MM.1S (cell line): ENCODE data around the gene UBE2E2.

ENCODE experiments used
- DNase-seq: peaks from one replicate; pipeline ENCODE4 v3.0.0-alpha.2; 2015
- H2AFZ ChIP-seq: fragments of 300-600 bp; sonication (generic); 2 replicates; pipeline ENCODE4 v1.6.0; 2016; ENCODE audit warnings: antibody characterized with exemption, low read length
- H3F3A ChIP-seq: fragments of 300-600 bp; sonication (generic); 2 replicates; pipeline ENCODE4 v1.6.1; 2016; ENCODE audit warnings: mild to moderate bottlenecking, antibody characterized with exemption, low read length, moderate library complexity, mixed read lengths; ENCODE audit not compliant: insufficient read depth
- H3K27ac ChIP-seq: fragments of 300-600 bp; sonication (generic); 2 replicates; pipeline ENCODE4 v1.5.1; 2016; ENCODE audit warnings: mild to moderate bottlenecking, low read length
- H3K27me3 ChIP-seq: fragments of 300-600 bp; sonication (generic); replicated peaks from 2 replicates; pipeline ENCODE4 v1.6.0; 2016; ENCODE audit warnings: low read length; ENCODE audit not compliant: insufficient read depth
- H3K36me3 ChIP-seq: fragments of 300-600 bp; sonication (generic); replicated peaks from 2 replicates; pipeline ENCODE4 v1.6.1; 2016; ENCODE audit warnings: mild to moderate bottlenecking, low read length, mixed read lengths; ENCODE audit not compliant: insufficient read depth
- H3K4me1 ChIP-seq: fragments of 300-600 bp; sonication (generic); 2 replicates; pipeline ENCODE4 v1.6.1; 2016; ENCODE audit warnings: low read length, mixed read lengths
- H3K4me2 ChIP-seq: fragments of 300-600 bp; sonication (generic); 2 replicates; pipeline ENCODE4 v1.6.0; 2016; ENCODE audit warnings: low read depth, low read length
- H3K4me3 ChIP-seq: fragments of 300-600 bp; sonication (generic); 2 replicates; pipeline ENCODE4 v1.5.1; 2016; ENCODE audit warnings: low read length, mixed read lengths
- H3K79me2 ChIP-seq: fragments of 300-600 bp; sonication (generic); 2 replicates; pipeline ENCODE4 v1.6.1; 2016; ENCODE audit warnings: mixed run types, low read length, mixed read lengths
- H3K9ac ChIP-seq: fragments of 300-600 bp; sonication (generic); 2 replicates; pipeline ENCODE4 v1.6.1; 2016; ENCODE audit warnings: low read length, mixed read lengths
- H3K9me2 ChIP-seq: fragments of 300-600 bp; sonication (generic); replicated peaks from 2 replicates; pipeline ENCODE4 v1.6.1; 2016; ENCODE audit warnings: mild to moderate bottlenecking, low read length, mixed read lengths; ENCODE audit not compliant: insufficient read depth
- H3K9me3 ChIP-seq: fragments of 300-600 bp; sonication (generic); replicated peaks from 2 replicates; pipeline ENCODE4 v1.6.1; 2016; ENCODE audit warnings: mild to moderate bottlenecking, low read length, mixed read lengths; ENCODE audit not compliant: insufficient read depth
- H4K20me1 ChIP-seq: fragments of 300-600 bp; sonication (generic); 2 replicates; pipeline ENCODE4 v1.6.1; 2016; ENCODE audit warnings: mild to moderate bottlenecking, low read length, moderate library complexity, mixed read lengths; ENCODE audit not compliant: insufficient read depth
- EZH2 ChIP-seq: fragments of 300-600 bp; sonication (generic); optimal IDR thresholded peaks from 2 replicates; pipeline ENCODE3; 2017; ENCODE audit warnings: low read depth, mild to moderate bottlenecking, antibody characterized with exemption, low read length, mixed read lengths
- EZH2phosphoT487 ChIP-seq: fragments of 300-600 bp; sonication (generic); IDR thresholded peaks from 2 replicates; pipeline ENCODE4 v1.6.1; 2018; ENCODE audit warnings: antibody characterized with exemption, low read length
- TF ChIP-seq, protein P1 (sequence below): fragments of 300-600 bp; sonication (generic); IDR thresholded peaks from 2 replicates; pipeline ENCODE4 v1.5.1; 2016; ENCODE audit warnings: antibody characterized with exemption, low read length, mixed read lengths

UBE2E2 gene

DNA sequence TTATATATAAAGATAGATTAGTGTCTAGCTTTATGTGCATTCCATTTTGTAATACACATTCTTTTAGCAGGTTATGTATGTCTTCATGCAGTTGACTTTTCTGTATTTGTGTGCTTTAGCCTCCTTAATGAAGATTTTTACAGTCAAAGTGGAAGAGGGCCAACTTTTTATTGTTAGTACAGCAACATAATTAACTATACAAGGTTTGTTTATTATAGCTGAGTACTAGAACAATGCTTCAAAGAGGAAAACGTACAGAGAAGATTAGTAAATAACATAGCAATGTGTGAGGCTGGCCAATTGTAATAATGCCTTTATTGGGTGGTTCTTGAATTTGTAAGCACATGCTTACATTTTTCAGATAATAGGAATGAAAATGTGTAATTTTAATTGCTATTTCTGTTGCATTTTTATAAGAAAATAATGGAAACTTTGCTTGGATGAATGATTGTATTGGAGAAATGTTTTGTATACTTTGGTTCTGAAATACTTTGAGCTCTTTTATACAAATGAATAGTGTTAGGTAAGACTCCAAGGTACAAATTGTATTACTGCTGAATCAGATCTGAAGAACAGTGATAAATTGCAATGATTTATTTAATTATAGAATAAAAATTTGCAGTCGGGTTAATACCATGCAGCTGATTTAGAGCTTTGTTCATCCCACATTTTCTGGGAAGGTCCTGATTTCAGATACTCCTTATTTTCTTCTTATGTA, 41.4 kb downstream of the UBE2E2 start:
- no peak overlapping the region for H3K9ac ChIP-seq
- H3K27me3 ChIP-seq: no peaks in the 10 kb centered on the region
- H3F3A ChIP-seq: no peaks in the 10 kb centered on the region
- H2AFZ ChIP-seq: no peak overlapping the region
- H3K79me2 ChIP-seq: peaks cover 89% of the 10 kb centered on the region
- no peaks in the 10 kb centered on the region for H3K9me3 ChIP-seq
- H3K36me3 ChIP-seq: no peaks in the 10 kb centered on the region
- no peak overlapping the region for H3K4me3 ChIP-seq
- no peak for DNase-seq
- no peaks in the 10 kb centered on the region for H4K20me1 ChIP-seq
- no peak overlapping the region for H3K27ac ChIP-seq
- no peak overlapping the region for H3K4me2 ChIP-seq
- H3K4me1 ChIP-seq: no peaks in the 10 kb centered on the region
- no peaks in the 10 kb centered on the region for H3K9me2 ChIP-seq
- TF ChIP-seq, protein P1, sequence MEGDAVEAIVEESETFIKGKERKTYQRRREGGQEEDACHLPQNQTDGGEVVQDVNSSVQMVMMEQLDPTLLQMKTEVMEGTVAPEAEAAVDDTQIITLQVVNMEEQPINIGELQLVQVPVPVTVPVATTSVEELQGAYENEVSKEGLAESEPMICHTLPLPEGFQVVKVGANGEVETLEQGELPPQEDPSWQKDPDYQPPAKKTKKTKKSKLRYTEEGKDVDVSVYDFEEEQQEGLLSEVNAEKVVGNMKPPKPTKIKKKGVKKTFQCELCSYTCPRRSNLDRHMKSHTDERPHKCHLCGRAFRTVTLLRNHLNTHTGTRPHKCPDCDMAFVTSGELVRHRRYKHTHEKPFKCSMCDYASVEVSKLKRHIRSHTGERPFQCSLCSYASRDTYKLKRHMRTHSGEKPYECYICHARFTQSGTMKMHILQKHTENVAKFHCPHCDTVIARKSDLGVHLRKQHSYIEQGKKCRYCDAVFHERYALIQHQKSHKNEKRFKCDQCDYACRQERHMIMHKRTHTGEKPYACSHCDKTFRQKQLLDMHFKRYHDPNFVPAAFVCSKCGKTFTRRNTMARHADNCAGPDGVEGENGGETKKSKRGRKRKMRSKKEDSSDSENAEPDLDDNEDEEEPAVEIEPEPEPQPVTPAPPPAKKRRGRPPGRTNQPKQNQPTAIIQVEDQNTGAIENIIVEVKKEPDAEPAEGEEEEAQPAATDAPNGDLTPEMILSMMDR: no peak
- TF ChIP-seq EZH2: no peak
- TF ChIP-seq EZH2phosphoT487: no peak

DNA sequence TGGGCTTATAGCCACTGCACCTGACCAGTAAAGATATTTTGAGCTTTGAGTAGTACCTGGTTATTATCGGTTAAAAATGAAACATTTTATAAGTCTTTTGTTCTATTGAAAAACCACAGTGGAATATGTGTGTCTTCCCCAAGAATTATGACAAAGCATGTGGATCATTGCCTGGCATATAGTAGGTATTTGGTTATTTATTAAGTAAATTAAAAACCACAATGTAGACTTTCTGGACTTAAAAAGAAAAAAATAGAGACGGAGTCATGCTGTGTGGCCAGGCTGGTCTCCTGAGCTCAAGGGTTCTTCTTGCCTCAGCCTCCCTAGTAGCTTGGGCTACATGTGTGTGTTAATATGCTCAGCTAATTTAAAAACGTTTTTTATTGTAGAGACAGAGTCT, 43.5 kb downstream of the UBE2E2 start:
- Histone ChIP-seq H3K9me2 (no peaks in the 10 kb centered on the region), H3F3A (no peaks in the 10 kb centered on the region), H3K4me2 (no peak overlapping the region), H3K9ac (no peak overlapping the region), H3K79me2 (peaks cover 89% of the 10 kb centered on the region), H3K36me3 (no peaks in the 10 kb centered on the region), H3K4me3 (no peak overlapping the region), H3K4me1 (no peaks in the 10 kb centered on the region), H2AFZ (no peak overlapping the region), H3K27me3 (no peaks in the 10 kb centered on the region), H3K9me3 (no peaks in the 10 kb centered on the region), H3K27ac (no peak overlapping the region), H4K20me1 (no peaks in the 10 kb centered on the region)
- TF ChIP-seq EZH2phosphoT487 (no peak), EZH2 (no peak)
- TF ChIP-seq, protein P1: no peak
- no peak for DNase-seq

DNA sequence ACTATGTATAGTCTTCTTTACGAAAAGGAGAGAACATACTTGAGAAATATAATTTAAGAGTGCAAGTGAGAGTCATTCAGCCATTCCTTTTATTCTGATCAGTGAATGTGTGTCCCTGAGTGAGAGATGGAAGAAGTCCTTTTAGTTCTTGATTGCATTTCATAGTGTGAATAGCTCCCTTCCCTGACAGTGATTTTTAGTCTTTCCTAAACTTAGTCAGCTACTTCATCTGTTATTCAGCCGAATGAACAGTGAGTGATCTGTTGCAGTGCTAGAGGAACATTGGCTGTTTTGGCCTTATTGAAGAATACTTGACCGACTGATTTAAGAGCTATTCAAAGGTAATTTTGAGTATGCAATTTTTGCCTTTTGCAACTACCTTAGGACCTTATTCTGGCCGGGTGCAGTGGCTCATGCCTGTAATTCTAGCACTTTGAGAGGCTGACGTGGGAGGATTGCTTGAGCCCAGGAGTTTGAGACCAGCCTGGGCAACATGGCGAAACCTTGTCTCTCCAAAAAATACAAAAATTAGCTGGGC, 45.5 kb downstream of the UBE2E2 start:
- H3K4me2 ChIP-seq: no peak overlapping the region
- H3K27ac ChIP-seq: no peak overlapping the region
- no peak for DNase-seq
- H3K9me3 ChIP-seq: no peaks in the 10 kb centered on the region
- no peaks in the 10 kb centered on the region; the same call in 1 of the 2 replicates for H3F3A ChIP-seq
- H3K4me3 ChIP-seq: no peak overlapping the region
- peaks cover 92% of the 10 kb centered on the region for H3K79me2 ChIP-seq
- H4K20me1 ChIP-seq: no peaks in the 10 kb centered on the region
- no peak for TF ChIP-seq EZH2phosphoT487
- TF ChIP-seq, protein P1: no peak
- no peak for TF ChIP-seq EZH2
- no peaks in the 10 kb centered on the region for H3K9me2 ChIP-seq
- H3K36me3 ChIP-seq: no peaks in the 10 kb centered on the region
- H2AFZ ChIP-seq: no peak overlapping the region
- H3K4me1 ChIP-seq: peaks cover 4% of the 10 kb centered on the region; the same call in 1 of the 2 replicates
- no peak overlapping the region for H3K9ac ChIP-seq
- no peaks in the 10 kb centered on the region for H3K27me3 ChIP-seq
